Measurements from ENCODE around the gene INMT. TPM values are rescaled to one million over a fixed set of nuclear protein-coding genes. Genes with fewer than 3 reads are reported as not detected.

INMT gene
- total and polyA plus RNA-seq, 2 donors from 2014 or later = 34.5 to 44.8 TPM

DNA sequence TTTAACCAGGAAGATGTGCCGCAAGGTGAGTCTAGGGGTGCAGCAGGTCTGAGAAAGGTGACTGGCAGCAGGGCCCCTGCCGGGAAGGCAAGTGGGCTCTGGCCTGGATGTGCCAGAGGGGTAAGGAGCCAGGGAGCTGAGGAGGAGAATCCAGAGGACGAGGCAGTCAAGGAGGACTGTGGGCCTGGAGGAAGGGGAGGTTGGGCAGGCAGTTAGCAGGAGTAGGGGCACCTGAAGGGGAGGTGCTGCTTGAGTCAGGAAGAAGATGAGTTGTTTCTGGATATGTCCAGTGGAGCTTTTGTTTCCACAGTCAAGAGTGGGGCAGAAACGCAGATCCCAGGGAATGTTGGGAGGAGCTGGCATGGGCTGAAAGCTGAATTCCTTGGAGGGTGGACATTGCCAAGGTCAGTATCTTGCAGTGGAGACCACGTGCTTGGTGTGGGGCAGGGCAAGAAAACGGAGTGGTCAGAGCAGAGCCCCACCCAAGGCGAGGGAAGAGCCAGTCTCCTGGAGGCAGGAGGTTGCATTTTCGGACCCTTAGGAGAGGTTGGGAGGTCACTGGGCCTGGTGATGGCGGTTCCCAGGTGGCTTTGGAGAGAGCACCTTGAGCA lies 53.3 kb downstream of the INMT start:
- Histone ChIP-seq H3K4me1 (ENCODE audit: control insufficient read depth in 2 of 3, insufficient read depth in 2 of 3, low read depth in 1 of 3, low read length in 3 of 3) (peaks cover 0 to 2% (median 0%) of the 10 kb centered on the region in 3 donors), H3K36me3 (ENCODE audit: control insufficient read depth in 2 of 3, insufficient read depth in 3 of 3, low read length in 3 of 3) (no peaks in the 10 kb centered on the region), H3K4me3 (ENCODE audit: low read length in 3 of 3) (no peak overlapping the region), H3K9me3 (ENCODE audit: control insufficient read depth in 2 of 3, insufficient read depth in 1 of 3, low read length in 3 of 3) (no peaks in the 10 kb centered on the region), H3K27ac (ENCODE audit: low read depth in 2 of 2, low read length in 2 of 2) (no peak overlapping the region), H3K27me3 (ENCODE audit: control insufficient read depth, insufficient read depth, low read length) (no peaks in the 10 kb centered on the region), H3K9ac (ENCODE audit: low read length in 3 of 3) (no peak overlapping the region)
- TF ChIP-seq, protein P1, sequence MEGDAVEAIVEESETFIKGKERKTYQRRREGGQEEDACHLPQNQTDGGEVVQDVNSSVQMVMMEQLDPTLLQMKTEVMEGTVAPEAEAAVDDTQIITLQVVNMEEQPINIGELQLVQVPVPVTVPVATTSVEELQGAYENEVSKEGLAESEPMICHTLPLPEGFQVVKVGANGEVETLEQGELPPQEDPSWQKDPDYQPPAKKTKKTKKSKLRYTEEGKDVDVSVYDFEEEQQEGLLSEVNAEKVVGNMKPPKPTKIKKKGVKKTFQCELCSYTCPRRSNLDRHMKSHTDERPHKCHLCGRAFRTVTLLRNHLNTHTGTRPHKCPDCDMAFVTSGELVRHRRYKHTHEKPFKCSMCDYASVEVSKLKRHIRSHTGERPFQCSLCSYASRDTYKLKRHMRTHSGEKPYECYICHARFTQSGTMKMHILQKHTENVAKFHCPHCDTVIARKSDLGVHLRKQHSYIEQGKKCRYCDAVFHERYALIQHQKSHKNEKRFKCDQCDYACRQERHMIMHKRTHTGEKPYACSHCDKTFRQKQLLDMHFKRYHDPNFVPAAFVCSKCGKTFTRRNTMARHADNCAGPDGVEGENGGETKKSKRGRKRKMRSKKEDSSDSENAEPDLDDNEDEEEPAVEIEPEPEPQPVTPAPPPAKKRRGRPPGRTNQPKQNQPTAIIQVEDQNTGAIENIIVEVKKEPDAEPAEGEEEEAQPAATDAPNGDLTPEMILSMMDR (IDR thresholded peaks at IDR 0.05; ENCODE audit: borderline replicate concordance, extremely low read depth, insufficient read depth) = no peak
- DNase-seq (no peak), FAIRE-seq (no peak)
- intact Hi-C loops (cut with DNase I) = no loop called here

- TF ChIP-seq, protein P1 (IDR thresholded peaks at IDR 0.05; ENCODE audit: borderline replicate concordance, extremely low read depth, insufficient read depth) = no peak
- DNase-seq (no peak), FAIRE-seq (no peak)
- intact Hi-C loops (cut with DNase I) = no loop called here
- Histone ChIP-seq H3K9ac (ENCODE audit: low read length in 3 of 3) (no peak overlapping the region), H3K27ac (ENCODE audit: low read depth in 2 of 2, low read length in 2 of 2) (no peak overlapping the region), H3K9me3 (ENCODE audit: control insufficient read depth in 2 of 3, insufficient read depth in 1 of 3, low read length in 3 of 3) (no peaks in the 10 kb centered on the region), H3K36me3 (ENCODE audit: control insufficient read depth in 2 of 3, insufficient read depth in 3 of 3, low read length in 3 of 3) (no peaks in the 10 kb centered on the region), H3K27me3 (ENCODE audit: control insufficient read depth, insufficient read depth, low read length) (no peaks in the 10 kb centered on the region), H3K4me3 (ENCODE audit: low read length in 3 of 3) (no peak overlapping the region), H3K4me1 (ENCODE audit: control insufficient read depth in 2 of 3, insufficient read depth in 2 of 3, low read depth in 1 of 3, low read length in 3 of 3) (peaks cover 0 to 2% (median 0%) of the 10 kb centered on the region in 3 donors)
Measured at GRCh38 chr7:30805931-30806330, 54.0 kb downstream of the INMT start.

Other genes with a start within 250 kb of the INMT start
- gene GGCT, start 247.3 kb upstream of the INMT start, total RNA-seq = 23.8 TPM
- 70.1 TPM for gene GGCT, start 247.3 kb upstream of the INMT start, polyA plus RNA-seq (ENCODE audit: insufficient read depth, low read depth, low replicate concordance)
- 104 TPM for gene GARS1, start 157.3 kb upstream of the INMT start, total RNA-seq
- gene GARS1, start 157.3 kb upstream of the INMT start, polyA plus RNA-seq (ENCODE audit: insufficient read depth, low read depth, low replicate concordance) = 84.3 TPM
- not detected for gene CRHR2, start 69.7 kb upstream of the INMT start, total RNA-seq
- gene CRHR2, start 69.7 kb upstream of the INMT start, polyA plus RNA-seq (ENCODE audit: insufficient read depth, low read depth, low replicate concordance) = not detected
- 15.3 TPM for gene MINDY4, start 19.3 kb downstream of the INMT start, total RNA-seq
- gene MINDY4, start 19.3 kb downstream of the INMT start, polyA plus RNA-seq (ENCODE audit: insufficient read depth, low read depth, low replicate concordance) = 5.3 TPM
- gene AQP1, start 159.7 kb downstream of the INMT start, total RNA-seq = 291 TPM
- 617 TPM for gene AQP1, start 159.7 kb downstream of the INMT start, polyA plus RNA-seq (ENCODE audit: insufficient read depth, low read depth, low replicate concordance)
- gene GHRHR, start 211.8 kb downstream of the INMT start, total RNA-seq = not detected
- 0.75 TPM for gene GHRHR, start 211.8 kb downstream of the INMT start, polyA plus RNA-seq (ENCODE audit: insufficient read depth, low read depth, low replicate concordance)